Measurements from ENCODE around the gene TMEM256. TPM values are rescaled to one million over a fixed set of nuclear protein-coding genes. Genes with fewer than 3 reads are reported as not detected.

The TMEM256 gene
- 141 TPM for total RNA-seq

- peak; percentile 93 to 99 (median 98) for DNase-seq (ENCODE audit: low read depth in 2 of 3, low spot score in 2 of 3)
Observed at GRCh38 chr17:7403977-7404736, at the start of gene TMEM256. Gene TMEM256 (minus strand): TSS chr17:7404097. CDS start chr17:7404084, 13 bp downstream.

- DNase-seq (ENCODE audit: low read depth in 2 of 3, low spot score in 2 of 3), result no peak
Observed at GRCh38 chr17:7448461-7448860, 44.6 kb upstream of the TMEM256 start.

GRCh38 chr17:7445619-7445968, 41.7 kb upstream of the TMEM256 start:
- DNase-seq (ENCODE audit: low read depth in 2 of 3, low spot score in 2 of 3), result peak in 1 of 3 donors; percentile 31

DNA sequence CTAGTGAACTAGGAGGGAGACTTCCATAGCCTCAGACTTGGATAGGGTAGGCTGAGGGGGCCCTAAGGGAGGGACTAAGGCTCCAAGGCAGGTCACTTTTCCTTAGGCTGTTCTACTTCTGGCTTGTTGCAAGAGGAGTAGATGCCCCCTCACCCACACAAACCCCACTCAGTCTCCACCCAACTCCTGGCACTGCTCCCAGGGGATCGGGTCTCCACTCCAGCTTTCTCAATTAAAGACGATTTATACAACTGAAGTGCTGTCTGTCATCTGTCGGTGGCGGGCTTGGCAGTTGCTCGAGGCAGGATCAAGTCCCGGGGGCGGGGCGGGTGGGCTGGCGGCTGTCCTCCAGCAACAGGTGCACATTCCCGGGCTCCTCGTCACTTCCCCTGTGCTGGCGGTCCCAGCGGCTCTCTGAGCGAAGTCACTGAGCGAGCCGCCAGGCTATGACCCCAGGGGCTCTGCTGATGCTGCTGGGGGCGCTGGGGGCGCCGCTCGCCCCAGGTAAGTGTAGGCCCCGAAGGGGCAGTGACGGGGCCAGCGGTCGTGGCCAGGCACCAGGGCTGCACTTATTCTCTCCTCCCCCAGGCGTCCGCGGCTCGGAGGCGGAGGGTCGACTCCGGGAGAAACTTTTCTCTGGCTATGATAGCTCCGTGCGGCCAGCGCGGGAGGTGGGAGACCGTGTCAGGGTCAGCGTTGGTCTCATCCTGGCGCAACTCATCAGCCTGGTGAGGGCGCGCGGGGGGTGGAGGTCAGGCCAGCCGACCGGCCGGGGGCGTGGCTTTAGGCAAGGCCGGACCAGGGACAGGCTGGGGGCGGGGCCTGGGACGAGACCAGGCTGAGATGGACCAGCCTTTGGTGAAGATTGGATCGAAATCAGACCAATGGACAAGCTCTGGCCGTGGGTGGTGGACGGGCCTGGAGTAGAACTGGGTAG, 41.1 kb upstream of the TMEM256 start, which contains the start of gene CHRNB1:
CHRNB1 (plus strand) TSS at position 380 of the 937 bp plus-strand sequence; CDS start at position 447, 67 bp downstream.
- peak in 2 of 3 donors; percentile 36 to 44 for DNase-seq (ENCODE audit: low read depth in 2 of 3, low spot score in 2 of 3)

- no peak for DNase-seq (ENCODE audit: low read depth in 2 of 3, low spot score in 2 of 3)
Observed at GRCh38 chr17:7443499-7444485, 39.9 kb upstream of the TMEM256 start.

- no peak for DNase-seq (ENCODE audit: low read depth in 2 of 3, low spot score in 2 of 3)
Observed at GRCh38 chr17:7442142-7442541, 38.2 kb upstream of the TMEM256 start.

- no peak for DNase-seq (ENCODE audit: low read depth in 2 of 3, low spot score in 2 of 3)
Observed at GRCh38 chr17:7441266-7441665, 37.4 kb upstream of the TMEM256 start.

- DNase-seq (ENCODE audit: low read depth in 2 of 3, low spot score in 2 of 3), result peak in 2 of 3 donors; percentile 60 to 70
Observed at GRCh38 chr17:7440834-7441195, 36.9 kb upstream of the TMEM256 start.

- DNase-seq (ENCODE audit: low read depth in 2 of 3, low spot score in 2 of 3), result peak in 2 of 3 donors; percentile 41 to 48
Observed at GRCh38 chr17:7440113-7440833, 36.4 kb upstream of the TMEM256 start.

DNA sequence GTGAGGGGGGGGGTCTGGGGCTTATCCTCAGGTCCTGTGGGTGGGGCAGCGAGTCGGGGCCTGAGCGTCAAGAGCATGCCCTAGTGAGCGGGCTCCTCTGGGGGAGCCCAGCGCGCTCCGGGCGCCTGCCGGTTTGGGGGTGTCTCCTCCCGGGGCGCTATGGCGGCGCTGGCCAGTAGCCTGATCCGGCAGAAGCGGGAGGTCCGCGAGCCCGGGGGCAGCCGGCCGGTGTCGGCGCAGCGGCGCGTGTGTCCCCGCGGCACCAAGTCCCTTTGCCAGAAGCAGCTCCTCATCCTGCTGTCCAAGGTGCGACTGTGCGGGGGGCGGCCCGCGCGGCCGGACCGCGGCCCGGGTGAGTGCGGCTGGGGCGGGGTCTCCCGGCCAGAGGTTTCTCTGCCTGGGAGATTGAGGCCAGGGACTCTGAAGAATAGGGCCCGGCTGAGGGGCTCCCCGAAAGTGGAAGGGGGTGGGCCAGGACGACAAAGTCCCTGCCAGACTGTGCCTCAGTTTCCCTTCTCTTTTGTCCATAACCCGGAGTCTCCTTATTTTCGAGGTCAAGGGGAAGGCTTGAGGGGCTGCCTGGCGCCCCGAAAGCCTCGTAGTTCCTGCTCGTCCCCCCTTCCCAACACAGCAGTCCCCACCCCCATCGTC, 35.7 kb upstream of the TMEM256 start, which contains the start of gene FGF11:
FGF11 (plus strand) TSS at position 51 of the 651 bp plus-strand sequence; CDS start at position 160, 109 bp downstream.
- DNase-seq (ENCODE audit: low read depth in 2 of 3, low spot score in 2 of 3), result no peak

- no peak for DNase-seq (ENCODE audit: low read depth in 2 of 3, low spot score in 2 of 3)
Observed at GRCh38 chr17:7438656-7439460, 35.0 kb upstream of the TMEM256 start.

DNA sequence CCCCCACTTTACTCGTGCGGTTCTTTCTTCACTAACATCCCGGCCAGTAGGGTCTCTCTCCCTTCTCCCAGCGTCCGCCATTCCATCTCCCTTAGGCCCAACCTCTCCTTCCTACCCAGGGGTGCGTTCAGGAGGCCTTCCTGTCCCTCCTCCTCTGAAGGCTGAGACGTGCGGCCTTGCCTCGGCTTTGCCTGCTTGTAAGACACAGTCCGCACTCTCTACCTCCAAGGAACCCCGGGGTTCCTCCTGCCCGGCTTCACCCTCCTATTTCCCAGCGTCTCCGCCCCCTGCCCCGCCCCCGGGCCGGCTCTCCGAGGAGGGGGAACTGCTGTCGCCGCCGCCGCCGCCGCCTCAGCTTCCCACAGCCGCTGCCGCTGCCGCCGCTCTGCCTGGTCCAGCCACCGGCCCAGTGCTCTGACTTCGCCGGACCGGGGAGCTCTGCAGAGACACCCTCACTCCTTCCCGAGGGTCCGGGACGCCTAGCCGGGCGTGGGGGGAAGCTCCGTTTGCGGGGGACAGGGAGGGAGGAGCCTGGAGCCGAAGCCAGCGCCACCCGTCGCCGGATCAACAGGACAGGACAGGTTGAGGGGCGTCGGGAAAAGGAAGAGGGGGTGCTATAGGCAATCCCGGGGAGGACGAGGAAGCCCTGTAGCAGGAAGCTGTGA, 34.2 kb upstream of the TMEM256 start:
- peak in 2 of 3 donors; percentile 57 to 61 for DNase-seq (ENCODE audit: low read depth in 2 of 3, low spot score in 2 of 3)

GRCh38 chr17:7437369-7437863, 33.5 kb upstream of the TMEM256 start:
- no peak for DNase-seq (ENCODE audit: low read depth in 2 of 3, low spot score in 2 of 3)

GRCh38 chr17:7436556-7437368, 32.9 kb upstream of the TMEM256 start:
- peak; percentile 71 to 85 (median 85) for DNase-seq (ENCODE audit: low read depth in 2 of 3, low spot score in 2 of 3)

GRCh38 chr17:7435676-7436555, 32.0 kb upstream of the TMEM256 start:
- peak in 2 of 3 donors; percentile 75 to 77 for DNase-seq (ENCODE audit: low read depth in 2 of 3, low spot score in 2 of 3)

DNA sequence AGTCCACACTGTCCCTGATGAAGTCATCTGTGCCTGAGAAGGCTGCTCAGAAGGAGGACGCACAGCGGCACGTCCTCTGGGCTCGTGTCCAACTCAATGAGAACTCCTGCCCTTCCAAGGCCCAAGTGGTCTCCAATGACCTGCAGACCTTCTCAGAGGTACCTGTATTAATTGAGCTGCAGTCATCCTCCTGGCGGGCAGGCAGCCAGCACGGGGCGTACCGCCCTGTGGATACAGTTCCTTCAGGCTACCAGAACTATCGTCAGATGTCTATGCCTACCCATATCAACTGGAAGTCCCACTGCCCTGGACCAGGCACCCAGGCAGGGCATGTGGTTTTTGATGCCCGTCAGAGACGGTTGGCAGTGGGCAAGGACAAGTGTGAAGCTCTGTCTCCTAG, 28.4 kb upstream of the TMEM256 start:
- DNase-seq (ENCODE audit: low read depth in 2 of 3, low spot score in 2 of 3), result no peak
